GM21737 (cell line): ENCODE results near the gene RPS8.
"Not testable (repeated sequence)": the region's sequence is repeated elsewhere in the genome, so short reads cannot be mapped to it uniquely, and the experiment has no call there.

ENCODE experiments used
- ATAC-seq: cut with Tn5 transposase; IDR thresholded peaks from one replicate; pipeline ENCODE4 v1.9.1; 2021; ENCODE audit warnings: mild to moderate bottlenecking, moderate library complexity; ENCODE audit not compliant: unreplicated experiment

The RPS8 gene

DNA sequence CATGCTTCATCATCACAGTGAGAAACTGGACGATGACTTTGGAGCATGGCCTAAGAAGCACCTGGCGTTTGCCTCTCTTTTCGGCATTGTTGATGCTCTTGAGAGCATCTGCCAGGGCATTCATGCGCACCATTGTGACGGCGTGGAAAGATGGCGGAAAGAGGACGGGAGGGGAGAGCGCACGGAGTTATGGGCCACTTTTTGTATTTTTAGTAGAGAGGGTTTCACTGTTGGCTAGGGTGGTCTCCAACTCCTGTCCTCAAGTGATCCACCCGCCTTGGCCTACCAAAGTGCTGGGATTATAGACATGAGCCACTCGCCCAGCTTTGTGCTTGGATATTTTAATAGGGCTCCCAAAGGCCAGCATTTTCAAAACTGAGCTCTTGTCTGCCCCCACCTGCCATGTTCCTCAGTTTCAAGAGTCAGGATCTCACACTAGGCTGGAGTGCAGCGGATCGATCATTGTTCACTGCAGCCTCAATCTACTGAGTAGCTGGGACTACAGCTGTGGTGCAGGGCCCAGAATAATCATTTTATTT lies 5.3 kb downstream of the RPS8 start:
- ATAC-seq: no peak

DNA sequence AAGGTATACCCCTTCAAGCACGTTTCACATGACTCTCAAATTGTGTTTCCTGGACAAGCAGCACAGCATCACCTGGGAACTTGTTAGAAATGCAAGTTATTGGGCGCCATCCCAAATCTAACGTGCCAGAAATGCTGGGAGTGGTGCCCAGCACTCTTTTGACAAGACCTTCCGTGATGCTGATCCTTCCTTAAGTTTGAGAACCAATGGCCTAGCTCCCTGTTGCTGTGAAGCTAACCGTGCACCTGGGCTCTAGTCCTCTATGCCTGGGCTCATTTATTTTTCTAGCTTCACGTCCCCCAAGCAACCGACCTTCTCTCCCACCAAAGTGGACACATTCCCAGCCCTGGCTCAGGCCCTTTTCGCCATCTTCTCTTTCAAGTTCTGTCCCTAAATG lies 8.4 kb downstream of the RPS8 start:
- no peak for ATAC-seq

GRCh38 chr1:44784094-44785028 lies 9.0 kb downstream of the RPS8 start:
- ATAC-seq: no peak

DNA sequence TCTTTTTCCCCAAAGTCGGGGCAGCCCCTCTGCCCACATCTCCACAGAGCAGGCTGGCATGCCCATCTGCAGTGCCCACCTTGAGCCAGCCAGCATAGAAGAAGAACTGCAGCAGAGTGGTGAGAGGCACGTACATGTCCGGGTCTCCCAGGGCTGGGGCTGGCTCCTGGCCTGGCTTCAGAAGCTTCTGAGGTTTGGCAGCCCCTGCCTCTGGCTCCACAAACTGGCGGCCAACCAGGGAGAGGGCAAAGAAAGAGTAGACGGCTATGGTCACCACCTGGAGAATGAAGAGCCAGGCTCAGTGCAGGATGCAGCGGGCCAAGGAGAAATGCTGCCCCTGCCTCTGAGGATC lies 9.7 kb downstream of the RPS8 start:
- ATAC-seq: no peak

GRCh38 chr1:44785501-44786137 lies 10.3 kb downstream of the RPS8 start:
- ATAC-seq: no peak

DNA sequence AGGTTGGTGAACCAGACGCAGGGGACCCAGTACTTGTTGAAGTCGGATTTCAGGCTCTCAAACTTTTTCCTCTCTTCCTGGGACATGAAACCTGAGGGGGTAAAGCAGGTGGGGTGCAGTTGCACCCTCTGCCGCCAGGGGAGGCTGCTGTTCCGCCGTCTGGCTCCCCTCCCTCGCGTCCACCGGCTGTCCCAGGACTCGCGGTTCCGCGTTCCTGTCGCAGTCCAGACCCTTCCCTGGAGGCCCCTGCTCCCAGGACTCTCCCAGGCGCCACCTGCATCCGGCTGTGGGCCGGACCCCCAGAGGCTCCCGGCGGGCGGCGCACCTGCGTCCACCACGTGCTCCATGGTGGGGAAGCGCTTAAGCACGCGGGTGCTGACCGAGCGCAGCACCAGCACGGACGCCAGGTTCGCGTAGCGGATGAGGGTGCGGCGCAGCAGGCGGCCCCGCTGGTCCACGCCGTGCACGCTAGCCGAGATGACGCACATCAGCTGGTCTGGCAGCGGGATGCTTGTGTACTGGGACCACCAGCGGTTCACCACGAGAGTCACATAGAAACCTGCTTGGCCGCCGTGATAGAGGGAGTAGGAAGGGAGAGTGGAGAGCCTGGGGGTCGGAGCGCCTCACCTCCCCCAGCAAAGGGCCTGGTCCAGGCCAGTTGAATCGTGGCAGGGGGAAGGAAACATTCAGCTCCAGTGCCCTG lies 10.9 kb downstream of the RPS8 start:
- no peak for ATAC-seq

DNA sequence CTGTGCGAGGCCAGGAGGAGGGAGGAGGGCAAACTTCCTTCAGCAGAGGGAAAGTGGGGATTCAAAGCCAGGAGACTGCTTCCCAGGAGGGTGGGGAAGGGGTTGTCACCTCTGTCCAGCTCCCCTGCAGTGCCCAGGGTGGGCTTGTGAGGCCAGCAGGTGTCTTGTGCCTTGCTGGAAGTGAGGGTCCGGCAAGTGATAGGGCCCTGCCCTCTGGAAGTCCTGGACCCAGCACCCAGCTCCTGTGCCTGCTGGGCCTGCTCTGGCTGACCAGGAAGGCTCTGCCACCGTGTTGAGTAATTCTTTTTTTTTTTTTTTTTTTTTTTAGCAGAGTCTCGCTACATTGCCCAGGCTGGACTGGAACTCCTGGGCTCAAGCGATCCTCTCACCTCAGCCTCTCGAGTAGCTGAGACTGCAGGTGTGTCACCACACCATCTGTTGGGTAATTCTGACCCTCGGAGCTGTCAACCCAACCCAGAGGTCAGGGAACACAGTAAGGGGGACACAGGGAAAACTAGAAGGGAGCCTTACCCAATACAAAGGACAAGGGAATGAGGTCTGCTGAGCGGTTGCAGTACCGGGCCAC lies 11.6 kb downstream of the RPS8 start:
- ATAC-seq: no peak

- ATAC-seq: no peak
Observed at GRCh38 chr1:44787506-44787905, 12.2 kb downstream of the RPS8 start.

DNA sequence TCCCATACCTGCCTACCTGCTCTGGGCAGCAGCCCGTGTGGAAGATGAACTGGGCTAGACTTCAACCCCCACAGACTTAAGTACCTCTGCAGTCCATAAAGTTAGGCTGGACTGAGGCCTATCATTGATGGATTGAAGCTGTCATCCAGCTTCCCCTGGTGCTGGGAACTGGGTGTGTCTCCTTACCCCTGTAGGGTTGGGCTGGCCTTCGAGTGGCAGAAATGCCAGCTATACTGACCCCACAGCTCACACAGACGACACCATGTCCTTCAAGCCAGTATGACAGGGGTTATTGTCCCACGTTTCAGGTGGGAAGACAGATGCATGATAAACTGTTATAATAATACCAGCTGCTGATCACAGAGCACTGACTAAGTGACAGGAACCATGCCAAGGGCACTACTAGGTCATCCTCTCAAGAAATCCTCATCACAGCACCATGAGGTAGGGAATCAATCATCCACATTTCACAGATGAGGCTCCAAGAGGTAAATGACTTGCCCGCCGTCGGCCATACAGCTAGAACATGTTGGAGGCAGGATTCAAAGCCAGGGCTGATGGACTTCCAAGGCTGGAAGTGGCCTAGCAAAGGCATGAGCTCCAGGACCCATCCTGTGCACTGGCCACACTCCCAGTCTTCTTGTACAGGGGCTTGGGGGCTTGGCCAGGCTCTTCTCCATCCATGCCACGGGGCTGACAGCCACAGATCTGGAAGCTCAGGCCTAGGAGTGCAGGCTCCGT lies 12.9 kb downstream of the RPS8 start, which contains the start of gene BEST4:
Gene BEST4 (minus strand): TSS at position 51 of the 741 bp plus-strand sequence. CDS start 465 bp downstream, outside the sequence.
- no peak for ATAC-seq

DNA sequence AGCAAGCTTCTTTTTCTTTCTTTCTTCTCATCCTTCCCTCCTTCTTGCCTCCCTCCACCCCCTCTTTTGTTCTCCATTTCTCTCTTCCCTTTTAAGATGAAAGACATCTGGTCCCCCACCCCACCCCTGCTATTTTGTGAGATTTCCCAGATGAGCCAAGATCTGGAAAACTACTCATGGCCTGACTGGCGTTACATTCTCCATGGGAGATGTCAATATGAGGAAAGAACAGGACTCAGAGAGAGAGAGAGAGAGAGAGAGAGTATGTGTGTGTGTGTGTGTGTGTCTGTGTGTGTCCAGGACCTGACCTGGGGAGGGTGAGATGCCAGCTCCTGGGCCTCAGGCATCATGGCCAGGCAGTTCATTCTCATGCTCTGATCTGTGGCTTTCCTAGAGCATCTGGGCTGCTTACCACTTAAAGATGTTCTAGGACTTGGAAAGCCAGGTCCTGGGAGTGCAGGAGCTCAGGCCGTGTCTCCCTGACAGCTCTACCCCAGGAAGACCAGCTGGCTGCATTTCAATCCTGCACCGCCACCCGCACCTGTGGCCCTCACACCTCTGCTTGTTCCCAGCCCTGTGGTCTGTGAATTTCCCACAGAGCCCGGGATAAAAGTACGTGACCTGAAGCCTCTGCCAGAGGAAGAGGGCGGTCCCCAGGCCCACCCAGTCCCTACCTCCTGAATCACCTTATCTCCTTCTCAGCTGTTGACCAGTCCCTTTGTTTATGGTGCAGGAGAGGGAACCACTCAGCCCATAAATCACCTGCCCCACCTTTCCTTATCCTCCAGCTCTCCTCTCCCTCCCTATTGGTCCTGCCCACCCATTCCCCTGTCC lies 15.8 kb downstream of the RPS8 start:
- no peak for ATAC-seq

DNA sequence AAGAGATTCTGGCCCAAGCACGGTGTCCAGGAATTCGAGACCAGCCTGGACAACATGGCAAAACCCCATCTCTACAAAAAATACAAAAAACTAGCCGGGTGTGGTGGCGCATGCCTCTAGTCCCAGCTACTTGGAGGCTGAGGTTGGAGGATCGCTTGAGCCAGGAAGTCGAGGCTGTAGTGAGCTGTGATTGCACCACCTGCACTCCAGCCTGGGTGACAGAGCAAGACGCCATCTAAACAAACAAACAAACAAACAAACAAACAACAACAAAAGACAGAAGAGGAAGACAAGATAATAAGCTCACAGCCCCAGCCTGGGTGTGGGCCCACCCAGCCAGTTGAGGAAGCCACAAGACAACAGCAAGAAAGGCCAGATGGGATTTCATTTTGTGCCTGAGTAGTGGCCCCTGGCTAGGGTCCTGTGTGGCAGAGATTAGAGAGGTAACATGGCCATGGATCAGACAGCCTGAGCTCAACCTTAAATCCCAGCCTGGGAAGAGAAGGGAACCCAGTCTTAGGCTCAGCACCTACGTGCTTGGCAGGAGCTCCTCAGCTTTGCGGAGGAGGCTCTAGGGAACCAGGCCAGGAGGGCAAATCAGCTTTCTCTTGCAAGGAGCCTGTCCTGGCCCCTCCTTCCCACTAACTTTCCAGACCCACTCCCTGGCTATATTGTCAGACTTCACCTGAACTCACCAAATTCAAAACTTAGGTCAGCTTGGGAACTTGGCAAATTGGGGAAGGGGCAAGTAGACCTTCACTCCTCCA lies 17.6 kb downstream of the RPS8 start:
- ATAC-seq: no peak

- not testable (repeated sequence) for ATAC-seq
Observed at GRCh38 chr1:44797886-44798285, 22.5 kb downstream of the RPS8 start.

DNA sequence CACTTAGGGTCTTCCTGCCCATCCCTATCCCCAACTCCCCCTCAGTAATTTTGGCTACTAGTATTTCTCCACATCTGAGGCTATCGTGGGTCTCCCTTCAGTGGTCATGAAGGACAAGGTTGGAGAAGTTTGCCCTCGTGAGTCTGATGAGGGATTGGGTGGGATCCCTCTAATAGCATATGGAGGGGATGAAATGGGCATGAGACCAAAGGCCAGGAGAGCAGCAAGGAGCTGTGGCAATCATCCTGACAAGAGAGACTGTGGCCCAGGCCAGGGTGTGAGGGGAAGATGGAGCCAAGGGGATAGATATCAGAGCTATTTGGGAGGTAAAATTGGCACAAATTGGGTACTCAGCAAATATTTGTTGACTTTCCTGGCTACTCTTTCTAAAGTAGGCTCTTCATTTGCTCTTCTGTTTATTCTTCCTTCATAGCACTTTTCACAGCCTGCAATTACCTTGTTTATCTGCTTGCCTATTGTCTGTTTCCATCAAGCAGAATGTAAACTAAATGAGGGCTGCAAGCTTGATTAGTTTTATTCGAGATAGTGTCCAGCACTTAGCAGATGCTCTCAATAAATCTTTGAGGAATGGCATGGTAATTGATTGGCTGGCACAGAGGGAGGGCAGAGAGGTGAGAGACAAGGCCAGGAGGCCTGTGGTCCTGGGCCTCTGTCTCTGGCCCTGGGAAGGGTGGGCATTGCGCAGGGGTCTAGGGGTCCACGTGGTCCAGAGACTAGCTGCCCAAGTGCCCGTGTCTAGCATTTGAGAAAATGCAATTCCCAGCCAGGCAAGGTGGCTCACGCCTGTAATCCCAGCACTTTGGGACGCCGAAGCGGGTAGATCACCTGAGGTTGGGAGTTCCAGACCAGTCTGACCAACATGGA lies 23.4 kb downstream of the RPS8 start:
- ATAC-seq: no peak

DNA sequence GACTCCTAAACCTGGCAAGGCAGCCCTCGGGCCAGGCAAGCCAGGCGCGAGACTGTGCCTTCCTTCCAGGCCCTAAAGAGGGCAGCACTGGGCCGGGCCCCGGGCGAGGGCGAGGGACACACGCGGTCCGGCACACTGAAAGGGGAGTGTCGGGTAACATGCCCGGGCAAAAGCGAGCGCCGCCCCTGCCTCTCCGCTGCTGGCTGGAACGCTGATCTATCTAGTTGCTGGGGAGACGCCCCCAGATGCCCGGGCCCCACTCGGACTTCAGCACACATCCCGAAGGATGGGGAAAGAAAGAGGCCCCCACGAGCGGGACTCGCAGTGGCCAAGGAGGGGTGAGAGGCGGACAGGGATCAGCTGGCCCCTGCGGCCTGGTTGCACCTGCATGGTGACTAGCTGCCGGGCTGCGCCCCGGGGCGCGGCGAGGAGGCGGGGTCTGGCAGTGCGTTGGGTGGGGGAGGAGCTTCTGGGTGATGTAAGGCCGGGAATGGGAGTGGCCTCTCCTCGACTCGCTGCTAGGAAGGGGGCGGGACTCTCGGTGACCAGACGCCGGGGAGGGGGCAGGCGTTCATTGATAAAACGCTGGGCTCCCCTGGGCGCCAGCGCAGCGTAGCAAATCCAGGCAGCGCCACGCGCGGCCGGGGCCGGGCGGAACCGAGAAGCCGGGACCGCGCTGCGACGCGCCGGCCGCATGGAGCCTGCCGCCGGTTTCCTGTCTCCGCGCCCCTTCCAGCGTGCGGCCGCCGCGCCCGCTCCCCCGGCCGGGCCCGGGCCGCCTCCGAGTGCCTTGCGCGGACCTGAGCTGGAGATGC lies 24.6 kb downstream of the RPS8 start, which contains the start of gene PLK3:
Gene PLK3 (plus strand): TSS at position 608 of the 815 bp plus-strand sequence. CDS start 87 bp downstream, at position 695.
- peak; percentile 81 for ATAC-seq

DNA sequence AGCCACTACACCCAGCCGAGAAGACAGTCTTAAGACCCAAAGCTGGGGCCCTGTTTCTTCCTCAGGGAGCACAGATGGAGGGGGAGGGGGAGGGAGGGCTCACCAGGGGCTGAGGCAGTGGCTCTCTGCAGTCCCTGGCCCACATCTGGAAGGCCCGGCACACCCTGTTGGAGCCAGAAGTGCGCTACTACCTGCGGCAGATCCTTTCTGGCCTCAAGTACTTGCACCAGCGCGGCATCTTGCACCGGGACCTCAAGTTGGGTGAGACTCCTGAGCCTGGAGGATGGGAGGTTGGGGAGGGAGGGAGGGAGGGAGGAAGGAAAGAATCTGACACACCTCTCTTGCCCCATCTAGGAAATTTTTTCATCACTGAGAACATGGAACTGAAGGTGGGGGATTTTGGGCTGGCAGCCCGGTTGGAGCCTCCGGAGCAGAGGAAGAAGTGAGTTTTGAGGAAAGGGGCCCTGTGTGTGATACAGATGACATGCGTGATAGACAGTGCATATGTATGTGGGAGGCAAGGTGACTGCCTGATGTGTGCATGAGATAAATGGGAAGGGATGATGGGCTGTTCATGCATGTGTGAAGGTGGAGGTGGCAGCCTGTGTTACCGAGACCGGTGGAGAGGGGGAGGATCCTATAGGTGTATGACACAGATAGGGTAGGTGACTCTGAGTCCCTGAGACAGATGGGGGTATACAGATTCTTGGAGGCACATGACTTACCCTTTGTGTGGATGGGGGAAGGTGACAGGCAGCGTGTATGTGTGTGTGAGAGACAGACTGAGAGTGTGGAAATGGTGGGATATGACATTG lies 26.4 kb downstream of the RPS8 start:
- ATAC-seq: no peak
